ENCODE data around the gene NPDC1.
A peak's percentile ranks its signal among the peaks of the same experiment; 100 is the strongest.

Gene NPDC1

GRCh38 chr9:136995362-136995761 is 50.6 kb downstream of the NPDC1 start:
- ChIA-PET POLR2A (ENCODE audit: low non-redundant PET) (interaction anchor here (1.3 kb wide), 1 partner anchor 17 kb away, joined by 3 read pairs; no protein-coding TSS in a partner anchor), CTCF (interaction anchor here (0.6 to 2.0 kb wide), 5 partner anchors 33 to 171 kb away, joined by 3 to 9 read pairs (median 3); partner anchors contain the start of gene ABCA2)
- DNase-seq (ENCODE audit: low spot score): no peak
- peak overlapping the region; percentile 93 for H3K27ac ChIP-seq
- TF ChIP-seq CTCF (conservative IDR thresholded peaks at IDR 0.05; ENCODE audit: low read depth): no peak

DNA sequence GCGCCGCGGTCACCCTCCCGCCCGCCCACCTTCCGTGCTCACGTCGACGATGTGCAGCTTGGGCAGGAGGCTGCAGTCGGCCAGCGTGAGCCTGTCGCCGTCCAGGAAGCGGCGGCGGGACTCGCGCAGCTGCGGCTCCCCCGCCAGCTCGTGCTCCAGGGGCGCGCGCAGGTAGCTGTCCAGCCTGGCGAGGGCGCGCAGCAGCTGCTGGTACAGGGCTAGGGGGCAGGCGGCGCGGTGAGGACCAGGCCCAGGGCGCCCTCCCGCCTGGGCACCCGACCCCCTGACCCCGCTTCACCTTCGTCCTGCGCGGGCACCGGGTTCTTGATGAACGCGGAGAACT is 51.1 kb downstream of the NPDC1 start:
- no peak for TF ChIP-seq CTCF (conservative IDR thresholded peaks at IDR 0.05; ENCODE audit: low read depth)
- peak overlapping the region; percentile 93 for H3K27ac ChIP-seq
- no peak for DNase-seq (ENCODE audit: low spot score)
- CTCF ChIA-PET: interaction anchor here (0.7 to 1.5 kb wide), 2 partner anchors 33 to 171 kb away, joined by 3 read pairs; partner anchors contain the start of gene ABCA2
- POLR2A ChIA-PET (ENCODE audit: low non-redundant PET): no interaction called here

DNA sequence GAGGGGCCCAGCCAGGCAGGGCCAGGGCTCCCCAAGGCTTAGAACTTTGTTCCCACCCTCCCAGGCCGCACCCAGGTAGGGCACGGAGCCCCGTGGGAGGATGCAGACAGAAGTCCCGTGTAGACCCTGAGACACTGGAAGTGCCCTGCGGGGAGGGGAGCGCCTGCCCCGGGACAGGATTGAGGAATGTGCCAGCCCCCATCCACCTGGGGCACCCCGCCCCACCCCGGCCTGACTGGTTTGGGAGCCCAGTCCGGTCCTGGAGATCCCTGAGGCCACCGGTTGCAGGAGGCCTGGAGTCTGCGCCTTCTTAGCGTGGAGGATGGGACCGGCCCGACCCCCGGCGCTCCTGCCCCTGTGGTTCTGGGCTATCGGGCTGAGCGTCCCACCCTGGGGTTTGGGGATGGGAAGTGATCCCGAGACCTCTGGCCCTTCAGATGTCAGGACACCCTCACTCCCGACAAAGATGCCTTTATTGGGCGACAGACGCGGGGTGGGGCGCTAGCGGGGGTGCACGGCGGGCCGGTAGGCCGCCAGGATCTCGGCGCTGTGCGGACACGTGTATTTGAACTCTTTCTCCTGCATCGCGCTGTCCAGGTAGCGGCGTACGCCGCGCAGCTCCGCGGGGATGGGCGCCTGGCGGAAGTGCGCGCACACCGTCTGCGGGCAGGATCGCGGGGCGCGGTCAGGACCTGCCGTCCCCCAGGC is 51.6 kb downstream of the NPDC1 start:
- ChIA-PET CTCF (interaction anchor here (1.0 to 3.0 kb wide), 2 partner anchors 35 to 40 kb away, joined by 4 to 19 read pairs; partner anchors contain the start of gene ABCA2), POLR2A (ENCODE audit: low non-redundant PET) (no interaction called here)
- peak overlapping the region; percentile 93 for H3K27ac ChIP-seq
- DNase-seq (ENCODE audit: low spot score): no peak
- no peak for TF ChIP-seq CTCF (conservative IDR thresholded peaks at IDR 0.05; ENCODE audit: low read depth)

DNA sequence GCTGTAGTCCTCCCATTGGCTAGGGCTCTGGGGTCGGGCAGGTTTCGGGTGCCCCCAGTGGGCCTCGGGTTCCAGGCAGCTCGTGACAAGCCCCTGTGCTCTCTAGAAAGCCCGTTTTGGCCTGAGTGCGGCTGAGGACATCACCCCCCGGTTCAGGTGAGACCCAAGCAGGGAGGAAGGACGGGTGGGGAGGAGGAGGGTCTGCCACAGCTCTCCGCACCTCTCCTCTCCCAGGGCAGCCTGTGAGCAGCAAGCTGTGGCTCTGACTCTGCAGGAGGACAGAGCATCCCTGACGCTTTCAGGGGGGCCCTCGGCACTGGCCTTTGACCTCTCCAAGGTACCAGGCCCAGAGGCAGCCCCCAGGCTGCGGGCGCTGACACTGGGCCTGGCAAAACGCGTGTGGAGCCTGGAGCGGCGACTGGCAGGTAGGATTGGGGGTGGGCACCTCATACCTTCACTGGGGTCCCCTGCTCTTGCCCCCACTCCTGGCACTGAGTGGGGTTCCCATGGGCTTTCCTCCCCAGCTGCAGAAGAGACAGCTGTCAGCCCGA is 53.1 kb downstream of the NPDC1 start:
- CTCF ChIA-PET: interaction anchor here (0.6 to 3.0 kb wide), 9 partner anchors 17 to 260 kb away, joined by 3 to 19 read pairs (median 4); partner anchors contain the start of gene ABCA2
- H3K27ac ChIP-seq: peak overlapping the region; percentile 93
- TF ChIP-seq CTCF (conservative IDR thresholded peaks at IDR 0.05; ENCODE audit: low read depth): no peak
- POLR2A ChIA-PET (ENCODE audit: low non-redundant PET): interaction anchor here (0.8 to 1.4 kb wide), 5 partner anchors 8 to 47 kb away, joined by 3 to 6 read pairs (median 5); no protein-coding TSS in a partner anchor
- DNase-seq (ENCODE audit: low spot score): no peak

DNA sequence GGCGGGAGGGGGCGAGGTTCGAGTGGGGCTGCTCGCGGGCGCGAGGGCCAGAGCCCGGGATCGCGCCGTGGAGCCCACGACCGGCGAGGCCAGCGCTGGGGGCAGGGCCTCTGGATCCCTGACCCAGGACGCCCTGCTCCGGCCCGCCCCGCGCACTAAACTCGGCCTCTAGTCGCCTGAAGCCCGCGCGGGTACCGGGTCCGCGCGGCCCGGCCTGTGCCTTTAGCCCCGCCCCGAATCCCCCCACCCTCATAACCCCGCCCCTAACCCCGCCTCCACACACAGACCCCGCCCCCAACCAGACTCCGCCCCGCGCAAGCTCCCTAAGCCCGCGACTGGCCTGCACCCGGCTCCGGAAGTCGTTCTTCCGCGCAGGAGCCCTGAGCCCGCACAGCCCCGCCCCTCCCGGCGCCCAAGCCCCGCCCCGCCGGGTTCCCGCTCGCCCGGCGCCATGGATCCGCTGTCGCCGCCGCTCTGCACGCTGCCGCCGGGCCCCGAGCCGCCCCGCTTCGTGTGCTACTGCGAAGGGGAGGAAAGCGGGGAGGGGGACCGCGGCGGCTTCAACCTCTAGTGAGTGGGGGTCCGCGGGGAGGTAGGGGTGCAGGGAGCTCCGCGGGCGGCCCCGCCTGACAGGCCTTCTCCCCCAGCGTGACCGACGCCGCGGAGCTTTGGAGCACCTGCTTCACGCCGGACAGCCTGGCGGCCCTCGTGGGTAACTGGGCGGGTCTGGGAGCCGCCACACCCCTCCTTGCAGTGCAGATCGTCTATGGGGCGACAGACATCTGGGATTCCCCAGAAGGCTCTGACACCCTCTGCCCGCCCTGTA is 53.8 kb downstream of the NPDC1 start, which contains the start of gene PAXX:
TSS of gene PAXX (plus strand) at position 430 of the 826 bp plus-strand sequence. CDS start at position 452, 22 bp downstream.
- ChIA-PET POLR2A (ENCODE audit: low non-redundant PET) (interaction anchor here (0.6 to 1.5 kb wide), 10 partner anchors 8 to 419 kb away, joined by 3 to 8 read pairs (median 4); no protein-coding TSS in a partner anchor), CTCF (interaction anchor here (0.6 to 3.0 kb wide), 7 partner anchors 16 to 261 kb away, joined by 3 to 19 read pairs (median 4); partner anchors contain the start of gene ABCA2)
- peak within 1 kb of the TSS; percentile 93 for H3K27ac ChIP-seq
- DNase-seq (ENCODE audit: low spot score): peak; percentile 99
- TF ChIP-seq CTCF (conservative IDR thresholded peaks at IDR 0.05; ENCODE audit: low read depth): no peak
